Karpas-422 (cell line): Measurements from ENCODE around the gene PRKCE. TPM values are rescaled to one million over a fixed set of nuclear protein-coding genes. Genes with fewer than 3 reads are reported as not detected.

Experiments used
- DNase-seq: peaks from one replicate; pipeline ENCODE4 v3.0.0-alpha.2; 2015
- H2AFZ ChIP-seq: fragments of 200-600 bp; sonication (generic); 2 replicates; pipeline ENCODE4 v1.6.1; 2014; ENCODE audit warnings: antibody characterized with exemption, low read length, mixed read lengths
- H3K27ac ChIP-seq: fragments of 200-600 bp; sonication (generic); 2 replicates; pipeline ENCODE4 v1.5.1; 2014; ENCODE audit warnings: mild to moderate bottlenecking, low read length, moderate library complexity
- H3K27me3 ChIP-seq: fragments of 200-600 bp; sonication (generic); 2 replicates; pipeline ENCODE4 v1.6.1; 2014; ENCODE audit warnings: low read length, mixed read lengths
- H3K36me3 ChIP-seq: fragments of 200-600 bp; sonication (generic); 2 replicates; pipeline ENCODE4 v1.6.1; 2014; ENCODE audit warnings: low read length, mixed read lengths; ENCODE audit not compliant: insufficient read depth
- H3K4me1 ChIP-seq: fragments of 200-600 bp; sonication (generic); 2 replicates; pipeline ENCODE4 v1.6.1; 2014; ENCODE audit warnings: mild to moderate bottlenecking, low read length, mixed read lengths
- H3K4me2 ChIP-seq: fragments of 200-600 bp; sonication (generic); 2 replicates; pipeline ENCODE4 v1.6.1; 2014; ENCODE audit warnings: low read length, low read depth, mild to moderate bottlenecking; ENCODE audit not compliant: poor library complexity, severe bottlenecking
- H3K4me3 ChIP-seq: fragments of 200-600 bp; sonication (generic); 2 replicates; pipeline ENCODE4 v1.5.1; 2014; ENCODE audit warnings: mild to moderate bottlenecking, antibody characterized with exemption, low read length, mixed read lengths
- H3K79me2 ChIP-seq: fragments of 200-600 bp; sonication (generic); 2 replicates; pipeline ENCODE4 v1.6.1; 2014; ENCODE audit warnings: mild to moderate bottlenecking, low read length, mixed read lengths
- H3K9ac ChIP-seq: fragments of 200-600 bp; sonication (generic); 2 replicates; pipeline ENCODE4 v1.6.0; 2014; ENCODE audit warnings: low read length
- H3K9me2 ChIP-seq: fragments of 200-600 bp; sonication (generic), shearing (Covaris generic); replicated peaks from 2 replicates; pipeline ENCODE4 v1.6.0; 2014; ENCODE audit warnings: mild to moderate bottlenecking, low read length, moderate library complexity; ENCODE audit not compliant: insufficient read depth
- H3K9me3 ChIP-seq: fragments of 300-700, 200-600 bp; sonication (generic); 2 replicates; pipeline ENCODE4 v1.6.1; 2014; ENCODE audit warnings: low read length, mixed read lengths
- H4K20me1 ChIP-seq: fragments of 200-600 bp; sonication (generic); 2 replicates; pipeline ENCODE4 v1.6.1; 2014; ENCODE audit warnings: mild to moderate bottlenecking, antibody characterized with exemption, low read length, low read depth; ENCODE audit not compliant: insufficient read depth
- total RNA-seq: library from RNA; depleted of rRNA; stranded (reverse); fragments of >200 nt; shearing (Covaris generic); gene quantifications from 2 replicates; pipeline ENCODE4 v1.2.3, GENCODE V29; 2014; ENCODE audit warnings: low replicate concordance; rRNA removed

The PRKCE gene
- 61.8 and 94.7 TPM in 2 replicates for total RNA-seq

GRCh38 chr2:45651415-45652089, at the start of gene PRKCE:
Gene PRKCE (plus strand): TSS chr2:45651675.
- H3K4me1 ChIP-seq: peaks cover 47% of the 10 kb centered on the region
- H3K9ac ChIP-seq: peak within 1 kb of the TSS; percentile 97
- H3K9me2 ChIP-seq: no peaks in the 10 kb centered on the region
- DNase-seq: peak; percentile 79
- H3K79me2 ChIP-seq: peaks cover 60% of the 10 kb centered on the region
- peak within 1 kb of the TSS; percentile 97 for H3K4me2 ChIP-seq
- H3K36me3 ChIP-seq: peaks cover 30% of the 10 kb centered on the region
- H2AFZ ChIP-seq: no peak within 1 kb of the TSS; the same call in 1 of the 2 replicates
- peak within 1 kb of the TSS; percentile 88 for H3K27ac ChIP-seq
- H3K9me3 ChIP-seq: no peaks in the 10 kb centered on the region
- H3K4me3 ChIP-seq: peak within 1 kb of the TSS; percentile 97
- H3K27me3 ChIP-seq: no peaks in the 10 kb centered on the region
- H4K20me1 ChIP-seq: peaks cover 27% of the 10 kb centered on the region; the same call in 1 of the 2 replicates

GRCh38 chr2:45602624-45603023, 48.9 kb upstream of the PRKCE start:
- Histone ChIP-seq H3K36me3 (peaks cover 41% of the 10 kb centered on the region), H3K4me1 (0 out of 2 replicates have a peak, but pooled peaks cover under 1% of the 10 kb centered on the region), H3K9me2 (no peaks in the 10 kb centered on the region), H3K4me2 (no peak overlapping the region), H3K9me3 (no peaks in the 10 kb centered on the region), H3K27me3 (no peaks in the 10 kb centered on the region), H3K79me2 (peaks cover 54% of the 10 kb centered on the region), H3K27ac (no peak overlapping the region), H3K4me3 (no peak overlapping the region), H4K20me1 (no peaks in the 10 kb centered on the region), H2AFZ (no peak overlapping the region), H3K9ac (no peak overlapping the region)
- DNase-seq: no peak

GRCh38 chr2:45605116-45605515, 46.4 kb upstream of the PRKCE start:
- Histone ChIP-seq H3K4me2 (no peak overlapping the region), H3K79me2 (peaks cover 64% of the 10 kb centered on the region), H3K9me2 (no peaks in the 10 kb centered on the region), H3K9ac (no peak overlapping the region), H3K27me3 (no peaks in the 10 kb centered on the region), H4K20me1 (no peaks in the 10 kb centered on the region), H3K27ac (no peak overlapping the region), H3K36me3 (peaks cover 23% of the 10 kb centered on the region; the same call in 1 of the 2 replicates), H2AFZ (no peak overlapping the region), H3K4me1 (peaks cover 18% of the 10 kb centered on the region), H3K4me3 (no peak overlapping the region), H3K9me3 (no peaks in the 10 kb centered on the region)
- no peak for DNase-seq

- Histone ChIP-seq H3K79me2 (peaks cover 58% of the 10 kb centered on the region), H3K4me1 (peaks cover 24% of the 10 kb centered on the region)
Observed at GRCh38 chr2:45606796-45607195, 44.7 kb upstream of the PRKCE start.

GRCh38 chr2:45607701-45608100, 43.8 kb upstream of the PRKCE start:
- no peak overlapping the region for H3K4me2 ChIP-seq
- H3K4me3 ChIP-seq: no peak overlapping the region
- DNase-seq: no peak
- H3K9me3 ChIP-seq: no peaks in the 10 kb centered on the region
- H4K20me1 ChIP-seq: no peaks in the 10 kb centered on the region
- H3K9me2 ChIP-seq: no peaks in the 10 kb centered on the region
- H2AFZ ChIP-seq: no peak overlapping the region
- H3K79me2 ChIP-seq: peaks cover 58% of the 10 kb centered on the region
- H3K36me3 ChIP-seq: no peaks in the 10 kb centered on the region; the same call in 1 of the 2 replicates
- no peak overlapping the region for H3K9ac ChIP-seq
- no peak overlapping the region for H3K27ac ChIP-seq
- H3K27me3 ChIP-seq: no peaks in the 10 kb centered on the region
- peaks cover 24% of the 10 kb centered on the region for H3K4me1 ChIP-seq

More at GRCh38 chr2:45606796-45607195, 44.7 kb upstream of the PRKCE start:
- Histone ChIP-seq H3K9me2 (no peaks in the 10 kb centered on the region), H4K20me1 (no peaks in the 10 kb centered on the region), H3K4me2 (no peak overlapping the region), H3K9me3 (no peaks in the 10 kb centered on the region), H3K27me3 (no peaks in the 10 kb centered on the region), H3K4me3 (no peak overlapping the region), H2AFZ (no peak overlapping the region), H3K36me3 (peaks cover 7% of the 10 kb centered on the region; the same call in 1 of the 2 replicates), H3K27ac (no peak overlapping the region), H3K9ac (no peak overlapping the region)
- no peak for DNase-seq

- peak overlapping the region; percentile 44; the same call in 1 of the 2 replicates for H2AFZ ChIP-seq
- DNase-seq: peak; percentile 80
- no peaks in the 10 kb centered on the region for H4K20me1 ChIP-seq
- peak overlapping the region; percentile 79 for H3K9ac ChIP-seq
- peak overlapping the region; percentile 74 for H3K27ac ChIP-seq
- peak overlapping the region; percentile 76 for H3K4me3 ChIP-seq
- H3K79me2 ChIP-seq: peaks cover 50% of the 10 kb centered on the region
- H3K4me2 ChIP-seq: peak overlapping the region; percentile 95
- no peaks in the 10 kb centered on the region for H3K27me3 ChIP-seq
- peaks cover 24% of the 10 kb centered on the region for H3K4me1 ChIP-seq
- H3K36me3 ChIP-seq: no peaks in the 10 kb centered on the region
- no peaks in the 10 kb centered on the region for H3K9me2 ChIP-seq
- H3K9me3 ChIP-seq: no peaks in the 10 kb centered on the region
Observed at GRCh38 chr2:45610281-45611019, 41.0 kb upstream of the PRKCE start.

- Histone ChIP-seq H2AFZ (peak within 1 kb of the TSS; percentile 46), H3K4me1 (peaks cover 24% of the 10 kb centered on the region), H3K4me3 (peak within 1 kb of the TSS; percentile 76), H4K20me1 (no peaks in the 10 kb centered on the region), H3K27me3 (no peaks in the 10 kb centered on the region), H3K9me2 (no peaks in the 10 kb centered on the region), H3K4me2 (peak within 1 kb of the TSS; percentile 95), H3K9ac (peak within 1 kb of the TSS; percentile 79), H3K36me3 (no peaks in the 10 kb centered on the region), H3K27ac (peak within 1 kb of the TSS; percentile 74), H3K79me2 (peaks cover 43% of the 10 kb centered on the region), H3K9me3 (no peaks in the 10 kb centered on the region)
- peak; percentile 98 for DNase-seq
Observed at GRCh38 chr2:45611020-45611859, 40.2 kb upstream of the PRKCE start, which contains the start of gene SRBD1. Gene SRBD1 (minus strand): TSS chr2:45611267. CDS start chr2:45605441, 5,826 bp downstream.
